SJSA1 (cell line): Measurements from ENCODE around the gene SMAD6. TPM values are rescaled to one million over a fixed set of nuclear protein-coding genes. Genes with fewer than 3 reads are reported as not detected.

ENCODE experiments used
- DNase-seq, 2 experiments: peaks; one replicate each; pipeline ENCODE4 v3.0.0-alpha.2; 2015 to 2020; ENCODE audit warnings: low spot score in 2 of 2, low read depth in 1 of 2
- H3K27ac ChIP-seq: fragments of 250-450 bp; sonication (Bioruptor Pico); 2 replicates; pipeline ENCODE4 v1.5.1; 2020; ENCODE audit warnings: mild to moderate bottlenecking, moderate library complexity
- H3K27me3 ChIP-seq: fragments of 250-450 bp; sonication (Bioruptor Pico); replicated peaks from 2 replicates; pipeline ENCODE4 v1.5.1; 2020; ENCODE audit warnings: mild to moderate bottlenecking, moderate library complexity
- H3K36me3 ChIP-seq: fragments of 250-450 bp; sonication (Bioruptor Pico); 2 replicates; pipeline ENCODE4 v1.5.1; 2020; ENCODE audit warnings: mild to moderate bottlenecking
- H3K4me1 ChIP-seq: fragments of 250-450 bp; sonication (Bioruptor Pico); replicated peaks from 2 replicates; pipeline ENCODE4 v1.6.1; 2021; ENCODE audit warnings: mild to moderate bottlenecking
- H3K4me3 ChIP-seq: fragments of 250-450 bp; sonication (Bioruptor Pico); 2 replicates; pipeline ENCODE4 v1.5.1; 2020; ENCODE audit warnings: mild to moderate bottlenecking
- H3K9me3 ChIP-seq: fragments of 250-450 bp; sonication (Bioruptor Pico); replicated peaks from 2 replicates; pipeline ENCODE4 v1.5.1; 2020; ENCODE audit warnings: mild to moderate bottlenecking
- total RNA-seq: library from RNA; depleted of rRNA; stranded (reverse); fragments of >200 nt; shearing (Covaris generic); gene quantifications from 2 replicates; pipeline ENCODE4 v1.2.3, GENCODE V29; 2014

Gene SMAD6
- total RNA-seq, 1 experiment from 2014 or later: 46.4 TPM

- Histone ChIP-seq H3K4me1 (peaks cover 75% of the 10 kb centered on the region), H3K9me3 (no peaks in the 10 kb centered on the region), H3K36me3 (peaks cover 75% of the 10 kb centered on the region), H3K27ac (peak overlapping the region; percentile 89), H3K27me3 (no peaks in the 10 kb centered on the region), H3K4me3 (no peak overlapping the region)
- peak; percentile 85 to 94 for DNase-seq
Observed at GRCh38 chr15:66711862-66712261, 9.8 kb downstream of the SMAD6 start.

- H3K4me1 ChIP-seq: peaks cover 76% of the 10 kb centered on the region
- H3K27ac ChIP-seq: peak overlapping the region; percentile 89
- DNase-seq: no peak
- peaks cover 77% of the 10 kb centered on the region for H3K36me3 ChIP-seq
- no peak overlapping the region for H3K4me3 ChIP-seq
- H3K9me3 ChIP-seq: no peaks in the 10 kb centered on the region
- no peaks in the 10 kb centered on the region for H3K27me3 ChIP-seq
Observed at GRCh38 chr15:66713843-66714508, 11.9 kb downstream of the SMAD6 start.

GRCh38 chr15:66714543-66714981 lies 12.5 kb downstream of the SMAD6 start:
- no peaks in the 10 kb centered on the region for H3K9me3 ChIP-seq
- H3K27me3 ChIP-seq: no peaks in the 10 kb centered on the region
- H3K27ac ChIP-seq: no peak overlapping the region
- H3K4me1 ChIP-seq: peaks cover 80% of the 10 kb centered on the region
- no peak for DNase-seq
- H3K4me3 ChIP-seq: no peak overlapping the region
- H3K36me3 ChIP-seq: peaks cover 77% of the 10 kb centered on the region

- Histone ChIP-seq H3K27me3 (no peaks in the 10 kb centered on the region), H3K9me3 (no peaks in the 10 kb centered on the region), H3K4me3 (no peak overlapping the region), H3K27ac (no peak overlapping the region), H3K36me3 (peaks cover 75% of the 10 kb centered on the region), H3K4me1 (peaks cover 80% of the 10 kb centered on the region)
- DNase-seq: no peak
Observed at GRCh38 chr15:66715181-66715624, 13.2 kb downstream of the SMAD6 start.

- Histone ChIP-seq H3K4me1 (peaks cover 80% of the 10 kb centered on the region), H3K4me3 (no peak overlapping the region), H3K27ac (no peak overlapping the region), H3K36me3 (peaks cover 80% of the 10 kb centered on the region), H3K27me3 (no peaks in the 10 kb centered on the region), H3K9me3 (no peaks in the 10 kb centered on the region)
- DNase-seq: no peak
Observed at GRCh38 chr15:66715720-66716655, 14.0 kb downstream of the SMAD6 start.

- H3K27me3 ChIP-seq: no peaks in the 10 kb centered on the region
- peaks cover 80% of the 10 kb centered on the region for H3K4me1 ChIP-seq
- H3K4me3 ChIP-seq: no peak overlapping the region
- H3K27ac ChIP-seq: no peak overlapping the region
- H3K9me3 ChIP-seq: no peaks in the 10 kb centered on the region
- peaks cover 85% of the 10 kb centered on the region for H3K36me3 ChIP-seq
- no peak for DNase-seq
Observed at GRCh38 chr15:66716656-66717020, 14.6 kb downstream of the SMAD6 start.

- peak in 1 of 2 experiments; percentile 52 for DNase-seq
- no peak overlapping the region for H3K4me3 ChIP-seq
- H3K27ac ChIP-seq: peak overlapping the region; percentile 47
- H3K9me3 ChIP-seq: no peaks in the 10 kb centered on the region
- H3K27me3 ChIP-seq: no peaks in the 10 kb centered on the region
- peaks cover 94% of the 10 kb centered on the region for H3K36me3 ChIP-seq
- H3K4me1 ChIP-seq: peaks cover 77% of the 10 kb centered on the region
Observed at GRCh38 chr15:66718220-66718988, 16.4 kb downstream of the SMAD6 start.

- Histone ChIP-seq H3K36me3 (peaks cover 93% of the 10 kb centered on the region), H3K4me3 (no peak overlapping the region), H3K4me1 (peaks cover 77% of the 10 kb centered on the region), H3K9me3 (no peaks in the 10 kb centered on the region), H3K27ac (no peak overlapping the region; the same call in 1 of the 2 replicates), H3K27me3 (no peaks in the 10 kb centered on the region)
- no peak for DNase-seq
Observed at GRCh38 chr15:66719471-66719870, 17.4 kb downstream of the SMAD6 start.

GRCh38 chr15:66720206-66721010 lies 18.4 kb downstream of the SMAD6 start:
- no peak overlapping the region for H3K27ac ChIP-seq
- H3K36me3 ChIP-seq: peaks cover 91% of the 10 kb centered on the region
- H3K27me3 ChIP-seq: no peaks in the 10 kb centered on the region
- peak; percentile 61 to 86 for DNase-seq
- no peaks in the 10 kb centered on the region for H3K9me3 ChIP-seq
- no peak overlapping the region for H3K4me3 ChIP-seq
- H3K4me1 ChIP-seq: peaks cover 78% of the 10 kb centered on the region

- no peak for DNase-seq
- Histone ChIP-seq H3K27me3 (no peaks in the 10 kb centered on the region), H3K36me3 (peaks cover 94% of the 10 kb centered on the region), H3K4me3 (no peak overlapping the region), H3K9me3 (no peaks in the 10 kb centered on the region), H3K27ac (no peak overlapping the region), H3K4me1 (peaks cover 78% of the 10 kb centered on the region)
Observed at GRCh38 chr15:66721020-66721419, 19.0 kb downstream of the SMAD6 start.

- Histone ChIP-seq H3K27ac (no peak overlapping the region), H3K4me3 (no peak overlapping the region), H3K27me3 (no peaks in the 10 kb centered on the region), H3K36me3 (peaks cover 93% of the 10 kb centered on the region), H3K9me3 (no peaks in the 10 kb centered on the region), H3K4me1 (peaks cover 78% of the 10 kb centered on the region)
- no peak for DNase-seq
Observed at GRCh38 chr15:66721501-66721937, 19.5 kb downstream of the SMAD6 start.

- Histone ChIP-seq H3K9me3 (no peaks in the 10 kb centered on the region), H3K4me1 (peaks cover 76% of the 10 kb centered on the region), H3K4me3 (no peak overlapping the region), H3K27ac (no peak overlapping the region), H3K36me3 (peaks cover 89% of the 10 kb centered on the region), H3K27me3 (no peaks in the 10 kb centered on the region)
- DNase-seq: no peak
Observed at GRCh38 chr15:66721954-66722353, 19.9 kb downstream of the SMAD6 start.
